ENCODE results near the gene CRYBB3. TPM values are rescaled to one million over a fixed set of nuclear protein-coding genes. Genes with fewer than 3 reads are reported as not detected.
"Not testable (repeated sequence)": the region's sequence is repeated elsewhere in the genome, so short reads cannot be mapped to it uniquely, and the experiment has no call there.

CRYBB3 gene
- total RNA-seq, 1 donor from 2014 or later: not detected

GRCh38 chr22:25201557-25202273, 2.1 kb downstream of the CRYBB3 start:
- DNase-seq (ENCODE audit: low spot score) (no peak), ATAC-seq (no peak)
- intact Hi-C loops (cut with DNase I): no loop called here

- intact Hi-C loops (cut with DNase I): no loop called here
- DNase-seq (ENCODE audit: low spot score) (peak; percentile 76), ATAC-seq (peak; percentile 68)
Observed at GRCh38 chr22:25202290-25202921, 2.7 kb downstream of the CRYBB3 start.

GRCh38 chr22:25203082-25203481, 3.4 kb downstream of the CRYBB3 start:
- intact Hi-C loops (cut with DNase I): no loop called here
- no peak for ATAC-seq
- no peak for DNase-seq (ENCODE audit: low spot score)

GRCh38 chr22:25204547-25204946, 4.9 kb downstream of the CRYBB3 start:
- DNase-seq (ENCODE audit: low spot score); ATAC-seq; intact Hi-C loops (cut with DNase I): not testable (repeated sequence)

- no peak for DNase-seq (ENCODE audit: low spot score)
- intact Hi-C loops (cut with DNase I): no loop called here
Observed at GRCh38 chr22:25205847-25206246, 6.2 kb downstream of the CRYBB3 start.

GRCh38 chr22:25206998-25207397, 7.3 kb downstream of the CRYBB3 start:
- no peak for DNase-seq (ENCODE audit: low spot score)
- no peak for ATAC-seq
- intact Hi-C loops (cut with DNase I): no loop called here

More at GRCh38 chr22:25205847-25206246, 6.2 kb downstream of the CRYBB3 start:
- ATAC-seq: no peak

- DNase-seq (ENCODE audit: low spot score) (no peak), ATAC-seq (no peak)
- intact Hi-C loops (cut with DNase I): no loop called here
Observed at GRCh38 chr22:25207553-25208157, 8.0 kb downstream of the CRYBB3 start.

- intact Hi-C loops (cut with DNase I): no loop called here
- DNase-seq (ENCODE audit: low spot score): no peak
- ATAC-seq: no peak
Observed at GRCh38 chr22:25208328-25208727, 8.7 kb downstream of the CRYBB3 start.

GRCh38 chr22:25208743-25209505, 9.3 kb downstream of the CRYBB3 start:
- ATAC-seq (no peak), DNase-seq (ENCODE audit: low spot score) (no peak)
- intact Hi-C loops (cut with DNase I): no loop called here

- DNase-seq (ENCODE audit: low spot score): no peak
- ATAC-seq: no peak
- intact Hi-C loops (cut with DNase I): no loop called here
Observed at GRCh38 chr22:25210793-25211192, 11.1 kb downstream of the CRYBB3 start.

- DNase-seq (ENCODE audit: low spot score) (no peak), ATAC-seq (no peak)
- intact Hi-C loops (cut with DNase I): no loop called here
Observed at GRCh38 chr22:25212337-25212736, 12.7 kb downstream of the CRYBB3 start.

- ATAC-seq: no peak
- intact Hi-C loops (cut with DNase I): no loop called here
- DNase-seq (ENCODE audit: low spot score): no peak
Observed at GRCh38 chr22:25213221-25213620, 13.6 kb downstream of the CRYBB3 start.

GRCh38 chr22:25216230-25216629, 16.6 kb downstream of the CRYBB3 start:
- ATAC-seq (no peak), DNase-seq (ENCODE audit: low spot score) (no peak)
- intact Hi-C loops (cut with DNase I): no loop called here

GRCh38 chr22:25219211-25219689, 19.6 kb downstream of the CRYBB3 start, which contains the start of gene CRYBB2:
TSS of gene CRYBB2 (plus strand) at chr22:25219639. CDS start at chr22:25221430, 1,791 bp downstream.
- intact Hi-C loops (cut with DNase I): no loop called here
- ATAC-seq: no peak
- DNase-seq (ENCODE audit: low spot score): no peak

GRCh38 chr22:25219948-25220442, 20.3 kb downstream of the CRYBB3 start:
- no peak for DNase-seq (ENCODE audit: low spot score)
- intact Hi-C loops (cut with DNase I): no loop called here
- no peak for ATAC-seq

GRCh38 chr22:25221790-25222189, 22.1 kb downstream of the CRYBB3 start:
- DNase-seq (ENCODE audit: low spot score) (no peak), ATAC-seq (no peak)
- intact Hi-C loops (cut with DNase I): no loop called here

GRCh38 chr22:25223269-25223850, 23.7 kb downstream of the CRYBB3 start:
- ATAC-seq (no peak), DNase-seq (ENCODE audit: low spot score) (no peak)
- intact Hi-C loops (cut with DNase I): no loop called here

GRCh38 chr22:25228822-25229221, 29.2 kb downstream of the CRYBB3 start:
- DNase-seq (ENCODE audit: low spot score) (no peak), ATAC-seq (no peak)
- intact Hi-C loops (cut with DNase I): no loop called here

GRCh38 chr22:25230760-25231159, 31.1 kb downstream of the CRYBB3 start:
- intact Hi-C loops (cut with DNase I); ATAC-seq; DNase-seq (ENCODE audit: low spot score): not testable (repeated sequence)
